Naive thymus-derived CD8-positive, alpha-beta T cell (primary cell): ENCODE measurements around the gene QKI. TPM values are rescaled to one million over a fixed set of nuclear protein-coding genes. Genes with fewer than 3 reads are reported as not detected.

Source experiments
- ATAC-seq, 2 donors: fragments of 150-1000 bp; cut with Tn5 transposase in 1 of 2; sonication (Bioruptor Pico), chemical (Tn5 transposase) in 1 of 2; 1 replicate in 1 of 2; 2 replicates in 1 of 2; pipeline ENCODE4 v1.10.0; 2021; ENCODE audit warnings: mild to moderate bottlenecking in 2 of 2, moderate library complexity in 2 of 2
- POLR2A ChIA-PET: fragments of 350-600 bp; sonication (Branson Sonifier 250); formaldehyde crosslinking; loops from one replicate; lab custom pipeline; 2021; ENCODE audit warnings: antibody characterized with exemption; lab: Charles Lee
- DNase-seq, 10 donors: peaks; one replicate each; pipeline versions ENCODE4 v3.0.0 to v3.0.0-alpha.2; 2020 to 2022
- H3K27ac Mint-ChIP-seq, 10 donors: one replicate each; pipeline ENCODE4 v1.8.0; 2020 to 2022; ENCODE audit warnings: mild to moderate bottlenecking in 10 of 10, mixed read lengths in 10 of 10, moderate library complexity in 4 of 10, inconsistent platforms in 1 of 10
- H3K27me3 Mint-ChIP-seq, 5 donors: one replicate each; pipeline ENCODE4 v1.8.0; 2021 to 2022; ENCODE audit warnings: mixed read lengths in 5 of 5
- H3K36me3 Mint-ChIP-seq, 3 donors: one replicate each; pipeline ENCODE4 v1.8.0; 2020 to 2022; ENCODE audit warnings: mixed read lengths in 3 of 3, mild to moderate bottlenecking in 2 of 3, inconsistent platforms in 1 of 3
- H3K4me1 Mint-ChIP-seq, 4 donors: one replicate each; pipeline ENCODE4 v1.8.0; 2021 to 2022; ENCODE audit warnings: mixed read lengths in 4 of 4
- H3K4me3 Mint-ChIP-seq, 10 donors: one replicate each; pipeline ENCODE4 v1.8.0; 2020 to 2022; ENCODE audit warnings: mild to moderate bottlenecking in 10 of 10, mixed read lengths in 10 of 10, moderate library complexity in 6 of 10, inconsistent platforms in 1 of 10
- H3K9me3 Mint-ChIP-seq, 9 donors: one replicate each; pipeline ENCODE4 v1.8.0; 2020 to 2022; ENCODE audit warnings: mixed read lengths in 9 of 9, mild to moderate bottlenecking in 3 of 9, inconsistent platforms in 1 of 9, moderate library complexity in 1 of 9
- polyA plus RNA-seq, 3 donors: library from polyadenylated mRNA; unstranded; fragments of 300-500 nt; fragmentation: Illumina TruSeq; gene quantifications; one replicate each; pipeline ENCODE4 v1.2.3, GENCODE V29; 2021
- total RNA-seq, 8 experiments: library from RNA in 2 of 8; stranded (reverse) in 2 of 8; gene quantifications; one replicate each; pipeline ENCODE4 v1.2.3 and lab custom pipeline; 2021 to 2026

QKI gene
- total and polyA plus RNA-seq, 5 experiments from 2014 or later, result 8.8 to 65.7 (median 36.0) TPM

DNA sequence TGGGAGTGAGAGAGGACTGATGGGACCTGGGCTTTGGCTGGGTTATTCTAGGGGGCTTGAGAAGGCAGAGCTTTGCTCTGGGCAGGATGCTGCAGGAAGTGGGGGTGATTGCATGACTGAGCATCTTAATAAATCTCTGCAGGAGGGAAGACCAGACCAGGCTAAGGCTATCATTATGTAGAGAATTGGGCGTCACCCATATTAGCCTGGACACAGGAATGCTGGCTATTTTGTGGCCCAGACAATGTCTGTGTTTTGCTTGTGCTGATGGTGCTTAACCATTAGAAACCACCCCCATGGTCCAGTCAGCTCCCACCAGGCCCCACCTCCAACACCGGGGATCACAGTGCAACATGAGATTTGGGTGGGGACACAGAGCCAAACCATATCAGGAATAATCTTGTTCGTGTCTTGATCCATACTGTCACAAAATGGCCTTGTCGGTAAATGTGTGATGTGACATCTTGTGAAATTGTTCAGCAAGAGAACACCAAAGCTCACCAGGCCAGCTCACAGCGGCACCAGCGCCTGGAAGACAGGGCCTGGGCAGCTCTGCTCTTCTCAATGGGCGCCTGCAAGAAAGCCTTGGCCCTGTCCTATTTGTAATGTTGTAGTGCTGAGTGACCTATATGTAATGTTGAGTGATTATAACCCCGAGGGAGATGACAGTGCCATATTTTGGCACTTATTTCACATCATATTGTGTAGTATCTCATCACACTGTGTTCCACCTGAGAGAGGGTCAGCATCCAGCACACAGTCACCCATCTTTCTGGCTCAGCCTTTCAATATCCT is 211.8 kb downstream of the QKI start:
- DNase-seq (no peak), ATAC-seq (no peak)
- H3K4me1 Mint-ChIP-seq, result peaks cover 0 to 3% (median 0%) of the 10 kb centered on the region in 4 donors
- no peak overlapping the region for H3K4me3 Mint-ChIP-seq
- no peaks in the 10 kb centered on the region for H3K36me3 Mint-ChIP-seq
- H3K27me3 Mint-ChIP-seq, result peaks cover 5 to 24% (median 16%) of the 10 kb centered on the region in 5 donors
- POLR2A ChIA-PET, result no interaction called here
- H3K27ac Mint-ChIP-seq, result no peak overlapping the region
- peaks cover 0 to 4% (median 0%) of the 10 kb centered on the region in 9 donors for H3K9me3 Mint-ChIP-seq

DNA sequence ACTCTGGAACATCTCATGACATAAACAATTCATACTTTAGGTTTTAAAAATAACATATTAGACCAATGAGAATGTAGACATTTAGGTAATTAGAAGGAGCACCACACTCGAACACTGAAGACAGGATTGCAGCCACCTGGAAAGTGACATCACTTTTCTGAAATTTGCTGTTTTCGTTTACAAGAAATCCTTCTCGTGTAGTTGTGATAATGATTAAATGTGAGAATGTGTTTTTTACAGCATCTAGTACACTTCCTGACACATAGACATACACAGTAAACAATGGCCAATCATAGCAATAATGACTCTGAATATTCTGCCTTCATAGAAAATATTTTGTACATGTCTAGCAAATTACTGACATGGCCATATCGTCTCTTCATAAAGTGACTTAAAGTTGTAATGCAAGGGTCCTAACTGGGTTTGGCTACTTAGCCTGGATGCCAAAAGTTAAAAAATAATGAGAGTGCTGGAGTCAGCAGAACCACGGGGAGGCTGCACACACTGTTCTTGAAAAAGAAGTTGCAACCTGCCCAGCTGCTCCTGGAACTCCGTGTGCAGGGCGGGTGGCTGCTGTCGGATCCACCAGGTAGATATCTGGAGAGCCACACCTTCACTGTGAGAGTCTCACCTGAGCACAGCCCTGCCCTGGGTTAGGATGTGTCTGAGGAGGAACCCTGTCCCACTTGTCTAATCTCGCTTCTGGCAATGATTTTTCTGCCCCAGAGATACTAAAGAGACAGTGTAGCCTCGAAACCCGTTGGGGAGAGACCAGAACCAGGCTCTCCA is 212.9 kb downstream of the QKI start:
- no peak for DNase-seq
- no peak for ATAC-seq
- Mint-ChIP-seq H3K4me3 (no peak overlapping the region), H3K4me1 (peaks cover 0 to 3% (median 0%) of the 10 kb centered on the region in 4 donors), H3K9me3 (peaks cover 0 to 4% (median 0%) of the 10 kb centered on the region in 9 donors), H3K36me3 (no peaks in the 10 kb centered on the region), H3K27ac (no peak overlapping the region), H3K27me3 (peaks cover 11 to 29% (median 18%) of the 10 kb centered on the region in 5 donors)
- POLR2A ChIA-PET, result no interaction called here
